HEK293 (cell line): ENCODE results near the gene MSL2.

Experiments used
- PATZ1 ChIP-seq: fragments of 450-650 bp; formaldehyde crosslinking; IDR thresholded peaks from 2 replicates; pipeline ENCODE4 v1.5.1; 2016; ENCODE audit warnings: missing biosample characterization, missing genetic modification characterization
- ZNF138 ChIP-seq: fragments of 450-650 bp; formaldehyde crosslinking; IDR thresholded peaks from 2 replicates; pipeline ENCODE4 v1.5.1; 2016; ENCODE audit warnings: missing biosample characterization, missing genetic modification characterization, borderline replicate concordance
- TF ChIP-seq, protein P1 (sequence below): fragments of 450-650 bp; formaldehyde crosslinking; IDR thresholded peaks from 2 replicates; pipeline ENCODE4 v1.5.1; 2016; ENCODE audit warnings: missing biosample characterization, missing genetic modification characterization
- TF ChIP-seq, protein P2 (sequence below): fragments of 450-650 bp; formaldehyde crosslinking; IDR thresholded peaks from 2 replicates; pipeline ENCODE4 v1.5.1; 2016; ENCODE audit warnings: missing biosample characterization, missing genetic modification characterization

DNA sequence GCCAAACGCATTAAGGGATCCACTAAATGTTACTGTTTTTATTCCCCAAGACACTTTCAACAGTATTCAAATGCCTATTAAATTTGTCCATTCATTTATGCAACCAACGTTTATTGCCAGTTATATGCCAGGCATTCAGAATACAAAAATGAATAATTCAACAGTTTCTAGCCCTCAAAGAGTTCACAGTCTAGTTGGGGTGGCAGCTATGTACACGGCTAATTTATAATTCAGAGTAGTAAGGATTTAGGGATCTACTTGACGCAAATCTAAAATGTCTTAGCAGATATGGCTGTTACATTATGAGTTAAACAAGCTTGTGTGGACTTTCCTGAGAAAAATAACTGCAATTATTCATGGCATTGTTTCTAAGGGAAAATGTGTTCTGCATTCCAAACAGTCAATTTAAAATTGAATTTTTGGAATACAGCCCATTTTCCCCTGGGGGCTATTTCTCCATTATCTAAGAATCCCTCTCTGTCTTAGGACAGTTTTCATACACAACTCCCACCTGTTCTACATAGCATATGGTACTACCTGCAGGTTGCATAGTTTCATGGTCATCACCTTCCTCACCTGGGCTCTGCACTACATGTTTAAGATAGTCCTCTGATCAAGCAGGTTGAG, 11.5 kb upstream of the MSL2 start:
- TF ChIP-seq PATZ1 (tag by site-specific recombination) = no peak
- TF ChIP-seq, protein P1, sequence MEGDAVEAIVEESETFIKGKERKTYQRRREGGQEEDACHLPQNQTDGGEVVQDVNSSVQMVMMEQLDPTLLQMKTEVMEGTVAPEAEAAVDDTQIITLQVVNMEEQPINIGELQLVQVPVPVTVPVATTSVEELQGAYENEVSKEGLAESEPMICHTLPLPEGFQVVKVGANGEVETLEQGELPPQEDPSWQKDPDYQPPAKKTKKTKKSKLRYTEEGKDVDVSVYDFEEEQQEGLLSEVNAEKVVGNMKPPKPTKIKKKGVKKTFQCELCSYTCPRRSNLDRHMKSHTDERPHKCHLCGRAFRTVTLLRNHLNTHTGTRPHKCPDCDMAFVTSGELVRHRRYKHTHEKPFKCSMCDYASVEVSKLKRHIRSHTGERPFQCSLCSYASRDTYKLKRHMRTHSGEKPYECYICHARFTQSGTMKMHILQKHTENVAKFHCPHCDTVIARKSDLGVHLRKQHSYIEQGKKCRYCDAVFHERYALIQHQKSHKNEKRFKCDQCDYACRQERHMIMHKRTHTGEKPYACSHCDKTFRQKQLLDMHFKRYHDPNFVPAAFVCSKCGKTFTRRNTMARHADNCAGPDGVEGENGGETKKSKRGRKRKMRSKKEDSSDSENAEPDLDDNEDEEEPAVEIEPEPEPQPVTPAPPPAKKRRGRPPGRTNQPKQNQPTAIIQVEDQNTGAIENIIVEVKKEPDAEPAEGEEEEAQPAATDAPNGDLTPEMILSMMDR (tag by site-specific recombination) = no peak
- no peak for TF ChIP-seq ZNF138 (tag by site-specific recombination)
- TF ChIP-seq, protein P2, sequence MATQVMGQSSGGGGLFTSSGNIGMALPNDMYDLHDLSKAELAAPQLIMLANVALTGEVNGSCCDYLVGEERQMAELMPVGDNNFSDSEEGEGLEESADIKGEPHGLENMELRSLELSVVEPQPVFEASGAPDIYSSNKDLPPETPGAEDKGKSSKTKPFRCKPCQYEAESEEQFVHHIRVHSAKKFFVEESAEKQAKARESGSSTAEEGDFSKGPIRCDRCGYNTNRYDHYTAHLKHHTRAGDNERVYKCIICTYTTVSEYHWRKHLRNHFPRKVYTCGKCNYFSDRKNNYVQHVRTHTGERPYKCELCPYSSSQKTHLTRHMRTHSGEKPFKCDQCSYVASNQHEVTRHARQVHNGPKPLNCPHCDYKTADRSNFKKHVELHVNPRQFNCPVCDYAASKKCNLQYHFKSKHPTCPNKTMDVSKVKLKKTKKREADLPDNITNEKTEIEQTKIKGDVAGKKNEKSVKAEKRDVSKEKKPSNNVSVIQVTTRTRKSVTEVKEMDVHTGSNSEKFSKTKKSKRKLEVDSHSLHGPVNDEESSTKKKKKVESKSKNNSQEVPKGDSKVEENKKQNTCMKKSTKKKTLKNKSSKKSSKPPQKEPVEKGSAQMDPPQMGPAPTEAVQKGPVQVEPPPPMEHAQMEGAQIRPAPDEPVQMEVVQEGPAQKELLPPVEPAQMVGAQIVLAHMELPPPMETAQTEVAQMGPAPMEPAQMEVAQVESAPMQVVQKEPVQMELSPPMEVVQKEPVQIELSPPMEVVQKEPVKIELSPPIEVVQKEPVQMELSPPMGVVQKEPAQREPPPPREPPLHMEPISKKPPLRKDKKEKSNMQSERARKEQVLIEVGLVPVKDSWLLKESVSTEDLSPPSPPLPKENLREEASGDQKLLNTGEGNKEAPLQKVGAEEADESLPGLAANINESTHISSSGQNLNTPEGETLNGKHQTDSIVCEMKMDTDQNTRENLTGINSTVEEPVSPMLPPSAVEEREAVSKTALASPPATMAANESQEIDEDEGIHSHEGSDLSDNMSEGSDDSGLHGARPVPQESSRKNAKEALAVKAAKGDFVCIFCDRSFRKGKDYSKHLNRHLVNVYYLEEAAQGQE = no peak
